NCI-H2227 treated with DMSO at 0.1 percent for 48 hours (cell line): ENCODE results near the gene ACP1.

ENCODE experiments used
- DNase-seq: peaks from one replicate; lab custom pipeline; 2025; lab: John Stamatoyannopoulos, UW

The ACP1 gene

GRCh38 chr2:255195-255594 lies 9.6 kb upstream of the ACP1 start:
- no peak for DNase-seq

- DNase-seq = no peak
Measured at GRCh38 chr2:256094-256493, 8.7 kb upstream of the ACP1 start.

GRCh38 chr2:257429-257828 lies 7.3 kb upstream of the ACP1 start:
- DNase-seq = no peak

- DNase-seq = no peak
Measured at GRCh38 chr2:257842-258241, 6.9 kb upstream of the ACP1 start.

GRCh38 chr2:258933-259332 lies 5.8 kb upstream of the ACP1 start:
- DNase-seq = no peak

- no peak for DNase-seq
Measured at GRCh38 chr2:259789-260331, 4.9 kb upstream of the ACP1 start.

GRCh38 chr2:260507-261161 lies 4.1 kb upstream of the ACP1 start:
- no peak for DNase-seq

GRCh38 chr2:262117-262516 lies 2.6 kb upstream of the ACP1 start:
- no peak for DNase-seq

GRCh38 chr2:263022-263738 lies 1.6 kb upstream of the ACP1 start:
- no peak for DNase-seq

GRCh38 chr2:263774-264492 lies 814 bp upstream of the ACP1 start, which contains the start of gene SH3YL1:
Gene SH3YL1, minus strand, starts transcription at chr2:264032. Its CDS starts 48 bp downstream, at chr2:263984.
- DNase-seq = no peak

GRCh38 chr2:268323-268722 lies 3.6 kb downstream of the ACP1 start:
- DNase-seq = no peak

- no peak for DNase-seq
Measured at GRCh38 chr2:269356-270030, 4.7 kb downstream of the ACP1 start.

GRCh38 chr2:270861-271260 lies 6.1 kb downstream of the ACP1 start:
- DNase-seq = no peak

GRCh38 chr2:271917-272316 lies 7.2 kb downstream of the ACP1 start:
- DNase-seq = no peak

GRCh38 chr2:273333-273732 lies 8.6 kb downstream of the ACP1 start:
- no peak for DNase-seq

GRCh38 chr2:274503-274902 lies 9.8 kb downstream of the ACP1 start:
- DNase-seq = no peak

- no peak for DNase-seq
Measured at GRCh38 chr2:275466-275865, 10.7 kb downstream of the ACP1 start.

- no peak for DNase-seq
Measured at GRCh38 chr2:278312-278926, 13.7 kb downstream of the ACP1 start.

- no peak for DNase-seq
Measured at GRCh38 chr2:278927-279320, 14.2 kb downstream of the ACP1 start.

GRCh38 chr2:279366-279765 lies 14.6 kb downstream of the ACP1 start:
- DNase-seq = no peak

- DNase-seq = no peak
Measured at GRCh38 chr2:279956-280649, 15.4 kb downstream of the ACP1 start.
